Measurements from ENCODE around the gene COL24A1. TPM values are rescaled to one million over a fixed set of nuclear protein-coding genes. Genes with fewer than 3 reads are reported as not detected.

Gene COL24A1
- total and polyA plus RNA-seq, 2 experiments from 2014 or later = 0.22 to 0.23 TPM

- Histone ChIP-seq H3F3A (ENCODE audit: insufficient read depth) (peaks cover 9% of the 10 kb centered on the region; the same call in 1 of the 2 replicates), H3K4me2 (ENCODE audit: unreplicated experiment) (peak overlapping the region; percentile 80), H3K9me2 (ENCODE audit: insufficient read depth) (no peaks in the 10 kb centered on the region), H4K20me1 (ENCODE audit: insufficient read depth) (no peaks in the 10 kb centered on the region), H3K9ac (peak overlapping the region; percentile 8; the same call in 1 of the 2 replicates), H2AFZ (no peak overlapping the region), H3K27me3 (replicated peaks; ENCODE audit: insufficient read depth) (no peaks in the 10 kb centered on the region), H3K4me1 (ENCODE audit: insufficient read depth) (peaks cover 15% of the 10 kb centered on the region), H3K27ac (peak overlapping the region; percentile 49), H3K36me3 (ENCODE audit: low read depth) (no peaks in the 10 kb centered on the region), H3K9me3 (ENCODE audit: low read depth) (no peaks in the 10 kb centered on the region), H3K79me2 (ENCODE audit: insufficient read depth) (no peaks in the 10 kb centered on the region), H3K4me3 (peak overlapping the region; percentile 46)
- no peak for TF ChIP-seq EZH2phosphoT487 (IDR thresholded peaks at IDR 0.05; ENCODE audit: insufficient read depth, low read depth)
- no peak for TF ChIP-seq EZH2 (IDR thresholded peaks at IDR 0.05; ENCODE audit: insufficient read depth, poor library complexity, severe bottlenecking)
- no peak for DNase-seq
- 69% methylated on average over 4 of the region's 4 CpGs for WGBS, 2 experiments (ENCODE audit: low coverage in 1 of 2, low lambda C conversion rate in 2 of 2, missing lambda C conversion rate in 2 of 2)
- in situ Hi-C loops (cut with MboI) = no loop called here
Measured at GRCh38 chr1:85849660-85850059, 306.9 kb downstream of the COL24A1 start.

- in situ Hi-C loops (cut with MboI) = no loop called here
- Histone ChIP-seq H3K9me2 (ENCODE audit: insufficient read depth) (no peaks in the 10 kb centered on the region), H3K9me3 (ENCODE audit: low read depth) (no peaks in the 10 kb centered on the region), H3K9ac (no peak overlapping the region), H3K4me3 (no peak overlapping the region), H2AFZ (no peak overlapping the region), H3K4me2 (ENCODE audit: unreplicated experiment) (no peak overlapping the region), H3K27me3 (replicated peaks; ENCODE audit: insufficient read depth) (no peaks in the 10 kb centered on the region), H3K36me3 (ENCODE audit: low read depth) (no peaks in the 10 kb centered on the region), H4K20me1 (ENCODE audit: insufficient read depth) (no peaks in the 10 kb centered on the region), H3K27ac (no peak overlapping the region), H3K79me2 (ENCODE audit: insufficient read depth) (no peaks in the 10 kb centered on the region), H3K4me1 (ENCODE audit: insufficient read depth) (peaks cover 15% of the 10 kb centered on the region), H3F3A (ENCODE audit: insufficient read depth) (peaks cover 9% of the 10 kb centered on the region; the same call in 1 of the 2 replicates)
- TF ChIP-seq EZH2phosphoT487 (IDR thresholded peaks at IDR 0.05; ENCODE audit: insufficient read depth, low read depth) (no peak), EZH2 (IDR thresholded peaks at IDR 0.05; ENCODE audit: insufficient read depth, poor library complexity, severe bottlenecking) (no peak)
- WGBS, 2 experiments (ENCODE audit: low coverage in 1 of 2, low lambda C conversion rate in 2 of 2, missing lambda C conversion rate in 2 of 2) = 97 to 100% methylated on average over 2 of the region's 2 CpGs
- DNase-seq = no peak
Measured at GRCh38 chr1:85847356-85847755, 309.2 kb downstream of the COL24A1 start.

DNA sequence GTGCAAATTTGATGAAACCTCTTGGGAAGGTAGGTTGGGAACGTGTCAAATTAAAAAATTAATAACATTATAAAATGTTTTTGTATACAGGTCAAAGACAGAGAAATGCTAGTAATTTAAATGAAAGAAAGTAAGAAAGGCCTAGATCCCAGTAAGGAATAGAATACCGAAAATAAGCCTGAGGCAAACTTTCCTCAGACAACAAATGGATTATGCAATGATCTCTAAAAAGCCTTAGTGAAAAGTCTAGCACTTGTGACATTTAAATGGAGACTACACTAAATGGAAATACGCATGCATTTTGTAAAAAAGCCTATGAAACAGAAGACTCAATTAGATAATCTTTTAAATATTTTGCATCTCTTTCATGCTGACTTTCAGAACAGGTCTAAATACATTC, 309.9 kb downstream of the COL24A1 start:
- H3K27me3 ChIP-seq (replicated peaks; ENCODE audit: insufficient read depth) = no peaks in the 10 kb centered on the region
- H3K9ac ChIP-seq = no peak overlapping the region
- WGBS, 2 experiments (ENCODE audit: low coverage in 1 of 2, low lambda C conversion rate in 2 of 2, missing lambda C conversion rate in 2 of 2) = 94 to 96% methylated on average over 3 of the region's 3 CpGs
- H3K79me2 ChIP-seq (ENCODE audit: insufficient read depth) = no peaks in the 10 kb centered on the region
- H3K4me3 ChIP-seq = no peak overlapping the region
- H3K36me3 ChIP-seq (ENCODE audit: low read depth) = no peaks in the 10 kb centered on the region
- TF ChIP-seq EZH2phosphoT487 (IDR thresholded peaks at IDR 0.05; ENCODE audit: insufficient read depth, low read depth) (no peak), EZH2 (IDR thresholded peaks at IDR 0.05; ENCODE audit: insufficient read depth, poor library complexity, severe bottlenecking) (no peak)
- no peaks in the 10 kb centered on the region for H3K9me2 ChIP-seq (ENCODE audit: insufficient read depth)
- H3K4me1 ChIP-seq (ENCODE audit: insufficient read depth) = peaks cover 15% of the 10 kb centered on the region
- H3K9me3 ChIP-seq (ENCODE audit: low read depth) = no peaks in the 10 kb centered on the region
- no peak overlapping the region for H3K4me2 ChIP-seq (ENCODE audit: unreplicated experiment)
- H3F3A ChIP-seq (ENCODE audit: insufficient read depth) = peaks cover 9% of the 10 kb centered on the region; the same call in 1 of the 2 replicates
- H2AFZ ChIP-seq = no peak overlapping the region
- in situ Hi-C loops (cut with MboI) = no loop called here
- no peak for DNase-seq
- H4K20me1 ChIP-seq (ENCODE audit: insufficient read depth) = no peaks in the 10 kb centered on the region
- H3K27ac ChIP-seq = no peak overlapping the region

- Histone ChIP-seq H3K27ac (no peak overlapping the region), H4K20me1 (ENCODE audit: insufficient read depth) (no peaks in the 10 kb centered on the region), H3K27me3 (replicated peaks; ENCODE audit: insufficient read depth) (no peaks in the 10 kb centered on the region), H3K79me2 (ENCODE audit: insufficient read depth) (no peaks in the 10 kb centered on the region), H3K4me3 (no peak overlapping the region), H3K36me3 (ENCODE audit: low read depth) (no peaks in the 10 kb centered on the region), H3K9ac (no peak overlapping the region), H2AFZ (no peak overlapping the region), H3K9me2 (ENCODE audit: insufficient read depth) (no peaks in the 10 kb centered on the region), H3F3A (ENCODE audit: insufficient read depth) (no peaks in the 10 kb centered on the region), H3K4me2 (ENCODE audit: unreplicated experiment) (no peak overlapping the region), H3K9me3 (ENCODE audit: low read depth) (no peaks in the 10 kb centered on the region), H3K4me1 (ENCODE audit: insufficient read depth) (no peaks in the 10 kb centered on the region)
- WGBS, 2 experiments (ENCODE audit: low coverage in 1 of 2, low lambda C conversion rate in 2 of 2, missing lambda C conversion rate in 2 of 2) = 50% methylated on average over 1 of the region's 1 CpG
- TF ChIP-seq EZH2 (IDR thresholded peaks at IDR 0.05; ENCODE audit: insufficient read depth, poor library complexity, severe bottlenecking) (no peak), EZH2phosphoT487 (IDR thresholded peaks at IDR 0.05; ENCODE audit: insufficient read depth, low read depth) (no peak)
- no peak for DNase-seq
- in situ Hi-C loops (cut with MboI) = no loop called here
Measured at GRCh38 chr1:85839459-85839858, 317.1 kb downstream of the COL24A1 start.

DNA sequence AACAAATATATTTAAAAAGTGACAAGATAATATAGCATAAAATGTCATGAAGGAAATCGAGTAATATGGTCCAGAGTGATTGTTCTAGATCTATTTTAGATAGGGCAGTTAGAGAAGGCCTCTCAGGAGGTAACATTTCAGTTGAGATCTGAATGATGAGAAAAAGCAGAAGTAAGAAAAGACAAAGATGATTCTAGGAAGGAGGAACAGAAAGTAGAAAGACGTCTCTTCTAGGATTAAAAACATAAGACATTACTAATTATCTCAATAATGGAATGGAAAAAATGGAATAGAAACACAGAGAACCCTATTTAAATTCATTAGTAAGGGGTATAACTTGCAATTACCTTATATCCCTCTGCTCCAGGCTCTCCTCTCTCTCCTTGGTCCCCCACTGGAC, 318.3 kb downstream of the COL24A1 start:
- TF ChIP-seq EZH2 (IDR thresholded peaks at IDR 0.05; ENCODE audit: insufficient read depth, poor library complexity, severe bottlenecking) (no peak), EZH2phosphoT487 (IDR thresholded peaks at IDR 0.05; ENCODE audit: insufficient read depth, low read depth) (no peak)
- no peak for DNase-seq
- no peaks in the 10 kb centered on the region for H3F3A ChIP-seq (ENCODE audit: insufficient read depth)
- in situ Hi-C loops (cut with MboI) = no loop called here
- H3K4me3 ChIP-seq = no peak overlapping the region
- H3K36me3 ChIP-seq (ENCODE audit: low read depth) = no peaks in the 10 kb centered on the region
- H2AFZ ChIP-seq = no peak overlapping the region
- no peaks in the 10 kb centered on the region for H3K9me2 ChIP-seq (ENCODE audit: insufficient read depth)
- no peaks in the 10 kb centered on the region for H3K4me1 ChIP-seq (ENCODE audit: insufficient read depth)
- H3K27ac ChIP-seq = no peak overlapping the region
- WGBS, 2 experiments (ENCODE audit: low coverage in 1 of 2, low lambda C conversion rate in 2 of 2, missing lambda C conversion rate in 2 of 2) = 70 to 80% methylated on average over 2 of the region's 2 CpGs
- no peaks in the 10 kb centered on the region for H4K20me1 ChIP-seq (ENCODE audit: insufficient read depth)
- H3K9me3 ChIP-seq (ENCODE audit: low read depth) = no peaks in the 10 kb centered on the region
- H3K27me3 ChIP-seq (replicated peaks; ENCODE audit: insufficient read depth) = no peaks in the 10 kb centered on the region
- no peaks in the 10 kb centered on the region for H3K79me2 ChIP-seq (ENCODE audit: insufficient read depth)
- no peak overlapping the region for H3K9ac ChIP-seq
- H3K4me2 ChIP-seq (ENCODE audit: unreplicated experiment) = no peak overlapping the region
